AG09319 (cell line): Measurements from ENCODE around the gene ZNF778.
"Not testable (repeated sequence)": the region's sequence is repeated elsewhere in the genome, so short reads cannot be mapped to it uniquely, and the experiment has no call there.

Experiments
- DNase-seq: peaks from one replicate; pipeline ENCODE4 v3.0.0-alpha.2; 2010; ENCODE audit warnings: low read depth; ENCODE audit errors: extremely low read depth
- CTCF ChIP-seq: IDR thresholded peaks from 2 replicates; pipeline ENCODE4 v1.5.1; 2011; ENCODE audit warnings: low read depth, mild to moderate bottlenecking, inconsistent platforms, low read length, moderate library complexity

The ZNF778 gene

GRCh38 chr16:89264800-89265550, 47.5 kb downstream of the ZNF778 start:
- DNase-seq: no peak
- TF ChIP-seq CTCF: no peak

- TF ChIP-seq CTCF: no peak
- DNase-seq: no peak
Measured at GRCh38 chr16:89265647-89266046, 48.1 kb downstream of the ZNF778 start.

DNA sequence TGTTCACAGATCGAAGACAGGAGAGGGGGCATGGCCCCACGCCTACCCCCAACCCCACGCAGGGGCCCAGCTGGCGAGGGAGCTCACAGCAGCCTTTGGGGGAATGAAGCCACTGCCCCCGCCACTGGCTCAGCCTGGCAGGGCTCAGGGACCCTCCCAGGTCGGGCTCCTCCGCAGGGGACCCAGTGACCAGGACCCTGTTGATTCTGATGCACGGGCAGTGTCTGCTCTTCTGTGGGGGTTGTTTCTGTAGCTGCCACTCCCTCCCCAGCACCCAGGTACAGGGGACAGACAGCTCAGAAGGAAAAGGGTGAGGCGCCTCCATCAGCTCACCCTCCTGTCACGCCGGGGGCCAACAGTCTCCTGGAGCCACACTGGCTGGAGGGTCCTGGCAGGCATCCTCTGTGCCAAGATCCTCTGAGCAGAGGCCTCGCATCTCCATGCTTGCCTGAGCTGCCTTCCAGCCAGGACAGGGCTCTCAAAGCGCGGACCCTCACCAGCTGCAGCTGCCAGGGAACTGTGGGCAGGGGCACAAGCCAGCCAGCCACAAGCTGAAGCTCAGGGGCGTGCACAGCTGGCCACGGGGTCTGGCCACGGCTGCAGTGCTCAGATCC, 49.1 kb downstream of the ZNF778 start:
- DNase-seq: no peak
- no peak for TF ChIP-seq CTCF

GRCh38 chr16:89267746-89268145, 50.2 kb downstream of the ZNF778 start:
- not testable (repeated sequence) for DNase-seq

DNA sequence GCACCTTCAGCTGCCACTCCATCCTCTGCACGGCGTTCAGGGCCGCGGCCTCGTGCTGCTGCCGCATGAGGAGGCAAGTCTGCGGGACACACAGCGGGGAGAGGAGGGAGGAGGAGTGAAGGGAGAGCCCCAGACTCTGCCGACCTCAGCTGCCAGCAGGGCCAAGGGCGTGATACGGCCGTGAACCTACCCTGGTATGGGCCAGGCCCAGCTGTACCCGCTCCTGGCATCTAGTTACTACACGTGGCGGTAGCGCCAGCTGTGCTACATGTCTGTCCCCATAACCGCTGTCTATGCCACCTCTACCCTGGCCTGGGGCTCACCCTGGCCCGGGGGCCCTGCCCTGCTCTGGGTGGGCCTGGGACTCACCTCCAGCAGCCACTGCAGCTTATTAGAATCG, 51.1 kb downstream of the ZNF778 start:
- no peak for TF ChIP-seq CTCF
- no peak for DNase-seq

DNA sequence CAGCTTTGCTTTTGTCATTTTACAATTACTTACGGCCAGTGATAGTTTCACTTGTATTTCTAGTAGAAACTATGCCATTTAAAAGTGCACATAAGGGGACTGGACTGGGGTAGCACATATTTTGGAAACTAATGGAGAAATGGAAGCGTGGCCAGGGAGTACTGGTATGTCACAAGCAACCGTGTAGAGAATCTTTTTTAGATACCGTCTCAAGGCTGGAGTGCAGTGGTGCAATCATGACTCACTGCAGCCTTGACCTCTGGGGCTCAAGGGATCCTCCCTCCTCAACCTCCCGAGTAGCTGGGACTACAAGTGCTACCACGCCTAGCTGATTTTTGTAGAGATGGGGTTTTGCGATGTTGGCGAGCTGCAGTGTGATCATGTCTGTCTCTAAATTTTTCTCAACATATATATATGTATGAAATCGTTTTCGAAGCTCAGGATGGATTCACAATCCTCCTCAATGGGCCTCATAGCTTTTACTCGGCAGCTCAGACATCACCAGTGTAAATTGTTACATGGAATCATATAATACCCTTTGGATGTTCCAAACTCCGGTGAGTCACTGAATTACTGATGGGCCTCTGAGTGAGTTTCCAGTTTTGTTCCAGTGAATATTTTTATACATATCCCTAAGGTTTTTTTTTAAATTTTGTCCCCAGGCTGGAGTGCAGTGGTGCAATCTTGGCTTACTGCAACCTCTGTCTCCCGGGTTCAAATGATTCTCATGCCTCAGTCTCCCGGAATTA, 51.7 kb downstream of the ZNF778 start:
- no peak for TF ChIP-seq CTCF

GRCh38 chr16:89269805-89270665, 52.5 kb downstream of the ZNF778 start:
- no peak for DNase-seq
- TF ChIP-seq CTCF: no peak

More for the DNA sequence above, 51.7 kb downstream of the ZNF778 start:
- DNase-seq: no peak
